CD4-positive, alpha-beta T cell treated with Interleukin-17A for 4 hours (primary cell): Measurements from ENCODE around the gene CTCF.

Experiments
- DNase-seq: peaks from one replicate; pipeline ENCODE4 v3.0.0-alpha.2; 2020; ENCODE audit warnings: mixed read lengths

Gene CTCF

DNA sequence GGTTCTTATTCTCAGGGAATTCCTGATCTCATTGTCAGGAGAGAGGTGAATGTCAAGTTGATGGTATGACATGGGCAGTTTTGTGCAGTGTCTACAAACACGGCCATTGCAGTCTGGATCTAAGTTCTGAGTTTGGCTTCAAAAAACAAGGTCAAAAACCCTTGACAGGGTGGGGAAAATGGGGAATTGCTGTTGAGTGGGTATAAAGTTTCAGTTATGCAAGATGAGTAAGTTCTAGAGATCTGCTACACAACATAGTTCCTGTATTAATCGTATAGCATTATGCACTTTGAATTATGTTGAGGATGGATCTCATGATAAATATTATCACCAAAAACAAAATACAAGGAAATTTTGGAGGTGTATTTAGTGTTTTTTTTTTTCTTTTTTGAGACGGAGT is 46.0 kb downstream of the CTCF start:
- DNase-seq = no peak

DNA sequence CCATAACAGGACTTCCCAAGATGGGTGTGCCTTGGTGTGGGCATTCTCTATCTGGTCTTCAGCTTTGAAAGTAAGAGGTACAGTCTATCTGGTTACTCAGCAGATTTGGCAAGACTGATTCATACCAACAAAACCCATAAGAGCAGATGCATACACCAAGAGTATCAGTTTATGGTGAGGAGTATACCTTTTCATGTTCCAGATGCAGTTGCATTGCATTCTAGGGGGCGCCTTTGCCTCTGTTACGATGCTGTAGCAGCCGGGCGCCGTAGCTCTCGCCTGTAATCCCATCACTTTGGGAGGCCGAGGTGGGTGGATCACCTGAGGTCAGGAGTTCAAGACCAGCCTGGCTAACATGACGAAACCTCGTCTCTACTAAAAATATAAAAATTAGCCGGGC is 51.5 kb downstream of the CTCF start:
- DNase-seq = peak; percentile 31

DNA sequence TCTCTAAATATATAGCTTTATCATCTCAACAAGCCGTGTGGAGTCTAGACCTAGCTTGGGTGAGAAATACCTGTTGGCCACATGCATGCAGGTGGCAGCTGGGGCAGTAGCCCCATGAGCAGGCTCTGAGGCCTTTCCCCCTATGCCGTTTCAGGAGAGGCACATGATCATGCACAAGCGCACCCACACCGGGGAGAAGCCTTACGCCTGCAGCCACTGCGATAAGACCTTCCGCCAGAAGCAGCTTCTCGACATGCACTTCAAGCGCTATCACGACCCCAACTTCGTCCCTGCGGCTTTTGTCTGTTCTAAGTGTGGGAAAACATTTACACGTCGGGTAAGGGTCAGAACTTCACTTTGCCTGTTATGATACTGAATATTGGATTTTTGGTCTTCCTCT is 65.9 kb downstream of the CTCF start:
- DNase-seq = no peak

DNA sequence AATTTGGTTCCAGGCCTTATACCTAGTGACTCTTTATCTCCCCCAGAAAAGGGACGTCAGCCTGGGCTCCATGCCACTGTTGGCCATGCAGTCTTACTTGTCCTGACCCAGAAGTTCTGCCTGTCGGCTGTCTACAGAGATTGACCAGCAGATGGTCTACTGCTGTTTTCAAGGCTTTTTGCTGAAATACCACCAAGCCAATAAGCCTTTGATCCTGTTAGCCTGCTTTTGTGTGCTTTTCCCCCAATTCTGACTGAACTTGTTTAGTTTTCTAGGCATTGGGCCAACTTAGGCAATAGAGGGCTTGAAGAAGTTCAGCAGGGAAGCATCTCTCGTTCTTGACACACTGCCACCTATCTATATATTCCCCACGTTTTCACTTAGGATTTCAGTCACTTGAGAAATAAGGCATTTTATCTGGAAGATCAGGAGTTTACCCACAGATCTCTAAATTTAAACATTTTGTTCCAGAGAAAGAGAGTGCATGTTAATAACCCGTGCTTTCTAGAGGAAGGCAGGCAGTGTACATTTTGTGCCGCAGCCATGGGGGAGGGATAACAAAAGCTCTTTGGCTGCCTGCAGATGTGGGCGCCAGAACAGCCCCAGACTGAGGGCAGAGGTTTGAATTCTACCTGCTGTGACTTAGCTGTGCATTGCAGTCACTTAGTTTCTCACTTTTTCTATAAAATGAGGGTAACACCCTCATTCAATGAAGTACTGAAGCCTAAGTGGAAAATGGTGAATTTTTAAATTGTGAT is 70.3 kb downstream of the CTCF start:
- DNase-seq = no peak

DNA sequence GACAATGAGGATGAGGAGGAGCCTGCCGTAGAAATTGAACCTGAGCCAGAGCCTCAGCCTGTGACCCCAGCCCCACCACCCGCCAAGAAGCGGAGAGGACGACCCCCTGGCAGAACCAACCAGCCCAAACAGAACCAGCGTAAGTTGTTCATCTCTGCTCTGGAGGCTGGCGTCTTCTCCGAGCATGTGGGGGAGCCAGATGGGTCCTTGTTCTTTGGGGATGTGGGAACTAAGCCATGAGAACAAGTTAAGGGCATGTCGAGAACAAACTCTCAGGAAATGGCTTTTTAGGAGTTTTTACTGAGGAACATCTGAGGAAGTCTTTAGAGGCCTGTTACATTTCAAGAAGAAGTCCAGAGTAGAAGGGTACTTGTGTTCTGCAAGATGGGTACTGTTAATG is 74.4 kb downstream of the CTCF start:
- DNase-seq = no peak

DNA sequence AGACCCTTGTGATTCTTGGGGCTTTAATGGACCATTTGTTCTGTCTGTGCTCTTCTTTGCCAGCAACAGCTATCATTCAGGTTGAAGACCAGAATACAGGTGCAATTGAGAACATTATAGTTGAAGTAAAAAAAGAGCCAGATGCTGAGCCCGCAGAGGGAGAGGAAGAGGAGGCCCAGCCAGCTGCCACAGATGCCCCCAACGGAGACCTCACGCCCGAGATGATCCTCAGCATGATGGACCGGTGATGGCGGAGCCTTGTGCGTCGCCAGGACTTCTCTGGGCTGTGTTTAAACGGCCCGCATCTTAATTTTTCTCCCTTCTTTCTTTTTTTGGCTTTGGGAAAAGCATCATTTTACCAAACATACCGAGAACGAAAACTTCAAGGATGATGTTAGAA is 75.3 kb downstream of the CTCF start:
- DNase-seq = no peak

DNA sequence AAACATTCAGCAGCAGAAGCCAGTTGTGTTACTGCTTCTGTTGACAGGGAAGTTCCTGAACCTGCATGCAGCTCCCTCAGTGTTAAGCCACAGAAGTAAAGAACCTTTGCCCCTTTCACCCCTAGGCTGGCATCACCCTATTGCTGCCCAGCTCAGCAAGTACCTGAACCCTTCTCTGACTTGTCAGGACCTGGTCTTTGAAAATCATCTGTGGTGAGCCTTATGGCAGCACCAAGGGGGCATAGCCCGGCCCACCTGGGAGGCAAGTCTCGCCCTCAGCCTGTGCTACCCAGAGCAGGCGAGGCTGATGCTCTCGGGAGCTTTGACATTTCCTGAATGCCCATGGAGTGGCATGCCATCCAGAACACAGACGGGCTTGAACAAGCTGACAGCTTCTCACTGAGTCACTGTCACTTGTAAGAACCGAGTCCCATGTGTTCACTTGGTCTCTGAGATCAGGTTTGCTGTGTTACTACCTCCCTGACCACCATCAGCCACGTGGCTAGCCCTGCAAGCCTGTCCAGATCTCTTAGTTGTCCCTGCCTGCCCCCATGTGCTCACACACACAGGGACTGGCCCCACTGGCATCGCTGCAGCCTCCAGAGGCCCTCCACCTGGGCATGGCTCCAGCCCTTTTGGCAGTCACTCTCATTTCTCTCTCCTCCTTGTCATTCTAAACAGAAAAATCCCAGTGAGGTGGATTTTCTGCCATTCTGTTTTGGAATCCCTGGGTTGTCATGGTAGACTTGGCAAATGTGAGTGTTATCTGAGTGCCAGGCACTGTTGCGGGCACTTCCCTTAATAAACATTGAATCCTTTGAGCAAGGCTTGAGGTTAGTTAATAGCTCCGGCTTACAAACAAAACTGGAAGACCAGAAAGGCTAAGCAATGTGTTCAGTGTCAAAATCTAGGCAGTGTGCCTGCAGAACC is 79.7 kb downstream of the CTCF start:
- DNase-seq = no peak

DNA sequence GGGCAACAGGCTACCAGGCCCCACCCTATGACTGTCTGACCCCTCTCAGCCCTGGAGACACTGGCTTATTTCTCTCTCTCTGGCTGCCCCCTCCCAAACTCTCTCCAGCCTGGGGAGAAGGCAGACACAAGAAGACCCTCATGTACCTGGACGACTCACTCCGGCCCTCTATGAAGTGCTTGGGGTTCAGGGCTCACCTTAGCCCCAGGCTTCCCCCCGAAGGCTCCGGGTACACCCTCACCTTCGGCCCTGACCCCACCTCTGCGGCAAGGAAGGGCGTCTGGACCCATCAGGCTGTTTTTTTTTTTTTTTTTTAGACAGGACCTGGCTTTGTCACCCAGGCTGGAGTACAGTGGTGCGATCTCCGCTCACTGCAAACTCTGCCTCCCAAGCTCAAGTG is 81.7 kb downstream of the CTCF start:
- no peak for DNase-seq

DNA sequence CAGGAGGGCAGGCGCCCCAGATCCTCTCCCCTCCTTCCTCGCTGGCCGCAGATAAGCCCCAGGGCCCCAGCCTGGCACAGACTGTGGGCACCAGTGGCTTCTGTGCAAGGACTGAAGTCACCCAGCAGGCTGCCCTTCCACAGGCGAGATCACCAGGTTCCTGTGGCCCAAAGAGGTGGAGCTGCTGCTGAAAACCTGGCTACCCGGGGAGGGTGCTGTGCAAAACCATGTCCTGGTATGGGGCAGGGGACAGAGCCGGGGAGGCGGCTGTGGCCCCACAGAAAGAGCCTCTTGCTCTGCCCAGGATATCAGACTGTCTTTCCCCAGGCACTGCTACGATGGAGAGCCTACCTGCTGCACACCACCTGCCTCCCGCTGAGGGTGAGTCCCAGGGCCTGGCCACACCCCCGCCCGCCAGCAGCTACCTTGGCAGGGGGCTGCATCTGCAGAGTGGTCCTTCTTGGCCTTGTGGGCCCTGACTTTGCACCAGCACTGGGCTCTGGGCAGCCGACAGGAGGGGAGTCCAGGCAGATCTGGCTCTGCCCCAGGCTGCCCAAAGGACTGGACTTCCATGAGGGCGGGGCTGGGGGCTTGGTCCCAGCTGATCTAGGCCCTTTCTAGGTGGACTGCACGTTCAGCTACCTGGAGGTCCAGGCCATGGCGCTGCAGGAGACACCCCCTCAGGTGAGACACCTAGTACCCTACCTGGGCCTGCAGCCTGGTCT is 83.2 kb downstream of the CTCF start:
- peak; percentile 45 for DNase-seq

DNA sequence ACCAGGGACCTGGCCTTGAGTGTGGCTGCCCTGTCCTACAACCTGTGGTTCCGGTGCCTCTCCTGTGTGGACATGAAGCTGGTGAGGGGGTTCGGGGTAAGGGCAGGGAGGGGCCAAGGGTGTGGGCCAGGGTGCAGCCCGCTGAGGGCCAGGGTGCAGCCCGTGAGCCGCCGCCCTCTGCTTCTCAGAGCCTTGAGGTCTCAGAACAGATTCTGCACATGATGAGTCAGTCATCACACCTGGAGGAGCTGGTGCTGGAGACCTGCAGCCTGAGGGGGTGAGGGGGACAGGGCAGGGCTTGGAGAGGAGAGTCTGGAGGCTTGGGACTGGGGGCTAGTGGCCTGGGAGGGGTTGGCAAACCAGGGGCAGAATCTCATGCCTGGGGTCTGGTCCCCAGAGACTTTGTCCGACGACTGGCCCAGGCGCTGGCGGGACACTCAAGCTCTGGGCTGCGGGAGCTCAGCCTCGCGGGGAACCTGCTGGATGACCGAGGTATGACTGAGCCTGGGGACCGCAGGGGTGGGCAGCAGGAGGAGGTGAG is 84.9 kb downstream of the CTCF start:
- no peak for DNase-seq

DNA sequence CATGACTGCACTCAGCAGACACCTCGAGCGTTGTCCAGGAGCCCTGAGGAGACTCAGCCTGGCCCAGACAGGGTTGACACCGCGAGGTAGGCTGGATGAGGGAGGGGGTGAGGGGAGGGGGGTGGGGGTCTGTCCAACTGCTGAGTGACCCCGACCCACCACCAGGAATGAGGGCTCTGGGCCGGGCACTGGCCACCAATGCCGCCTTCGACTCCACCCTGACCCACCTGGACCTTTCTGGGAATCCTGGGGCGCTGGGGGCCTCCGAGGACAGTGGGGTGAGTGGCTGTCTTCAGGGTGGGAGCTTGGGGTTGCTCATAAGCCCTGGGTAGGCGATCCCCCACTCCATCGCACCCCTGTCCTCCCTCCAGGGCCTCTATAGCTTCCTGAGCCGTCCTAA is 85.4 kb downstream of the CTCF start:
- DNase-seq = no peak

DNA sequence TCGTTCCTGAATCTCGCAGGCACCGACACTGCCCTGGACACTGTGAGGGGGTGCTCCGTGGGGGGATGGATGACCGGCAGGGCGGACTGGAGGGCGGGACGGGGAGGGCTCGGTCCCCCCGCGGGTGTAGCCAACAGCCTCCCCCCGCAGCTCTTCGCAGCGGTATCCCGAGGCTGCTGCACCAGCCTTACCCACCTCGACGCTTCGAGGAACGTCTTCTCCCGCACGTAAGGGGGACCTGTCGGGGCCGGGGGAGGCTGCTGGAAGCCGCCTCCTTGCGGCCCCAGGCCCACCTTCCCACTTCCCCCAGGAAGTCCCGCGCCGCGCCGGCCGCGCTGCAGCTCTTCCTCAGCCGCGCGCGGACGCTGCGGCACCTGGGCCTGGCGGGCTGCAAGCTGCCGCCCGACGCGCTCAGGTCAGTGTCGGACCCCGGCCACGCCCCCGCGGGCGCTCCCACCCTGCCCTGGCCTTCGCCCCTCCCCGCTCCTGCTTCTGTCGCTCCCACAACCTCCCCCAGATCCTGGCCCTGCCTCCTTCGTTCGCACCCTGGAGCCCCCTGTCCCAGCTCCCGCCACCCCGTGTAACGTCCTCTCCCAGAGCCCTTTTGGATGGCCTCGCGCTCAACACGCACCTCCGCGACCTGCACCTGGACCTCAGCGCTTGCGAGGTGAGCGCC is 85.9 kb downstream of the CTCF start:
- DNase-seq = no peak

DNA sequence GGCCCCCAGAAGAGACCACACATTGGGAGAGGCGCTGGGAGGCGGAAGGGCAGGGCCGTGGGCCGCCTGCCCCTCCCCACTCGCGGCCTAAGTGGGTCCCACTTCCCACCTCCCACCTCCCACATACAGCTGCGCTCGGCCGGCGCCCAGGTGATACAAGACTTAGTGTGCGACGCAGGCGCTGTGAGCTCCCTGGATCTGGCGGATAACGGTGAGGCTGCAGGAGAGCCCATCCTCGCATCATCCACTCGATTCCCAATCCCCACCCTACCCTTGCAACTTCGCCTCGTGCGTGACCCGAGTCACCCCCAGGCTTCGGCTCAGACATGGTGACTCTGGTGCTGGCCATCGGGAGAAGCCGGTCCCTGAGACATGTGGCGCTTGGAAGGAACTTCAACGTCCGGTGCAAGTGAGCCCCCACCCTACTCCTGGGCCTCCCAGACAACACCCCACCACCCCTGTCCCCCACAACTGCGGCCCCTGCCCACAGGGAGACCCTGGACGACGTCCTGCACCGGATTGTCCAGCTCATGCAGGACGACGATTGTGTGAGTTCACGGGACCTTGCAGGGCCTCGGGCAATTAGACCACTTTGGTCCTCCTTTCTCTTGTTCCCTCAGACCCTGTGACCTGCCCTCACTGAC is 86.6 kb downstream of the CTCF start:
- no peak for DNase-seq

DNA sequence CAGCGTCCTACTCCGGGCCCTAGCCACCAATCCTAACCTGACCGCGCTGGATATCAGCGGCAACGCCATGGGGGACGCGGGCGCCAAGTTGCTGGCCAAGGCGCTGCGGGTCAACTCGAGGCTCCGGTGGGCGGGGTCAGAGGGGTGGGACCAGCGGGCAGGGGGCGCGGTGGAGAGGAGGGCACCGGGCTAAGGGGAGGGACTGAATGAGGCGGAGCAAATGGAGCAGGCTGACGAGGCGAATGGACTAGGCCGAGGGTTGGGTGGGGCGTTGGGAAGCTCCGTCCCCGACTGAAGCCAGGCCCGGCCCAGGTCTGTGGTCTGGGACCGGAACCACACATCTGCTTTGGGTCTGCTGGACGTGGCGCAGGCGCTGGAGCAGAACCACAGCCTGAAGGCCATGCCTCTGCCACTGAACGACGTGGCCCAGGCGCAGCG is 87.2 kb downstream of the CTCF start:
- no peak for DNase-seq

DNA sequence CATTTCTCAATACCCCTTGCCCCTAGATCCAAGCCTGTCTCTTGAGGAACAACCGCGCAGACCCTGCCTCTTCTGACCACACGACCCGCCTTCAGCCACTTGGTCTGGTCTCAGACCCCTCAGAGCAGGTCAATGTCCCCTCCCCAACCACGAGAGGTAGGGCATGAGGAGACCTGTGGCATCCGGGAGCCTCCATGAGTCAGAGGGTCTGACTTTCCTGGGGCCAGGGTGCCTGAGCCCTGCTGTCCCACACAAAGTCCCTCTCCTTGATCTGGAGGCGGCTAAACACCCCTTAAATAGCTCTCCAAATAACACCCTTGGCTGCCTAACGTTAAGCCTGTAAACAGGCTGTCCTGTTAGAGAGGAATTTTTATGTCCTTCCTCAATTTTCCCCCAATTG is 87.7 kb downstream of the CTCF start:
- no peak for DNase-seq

DNA sequence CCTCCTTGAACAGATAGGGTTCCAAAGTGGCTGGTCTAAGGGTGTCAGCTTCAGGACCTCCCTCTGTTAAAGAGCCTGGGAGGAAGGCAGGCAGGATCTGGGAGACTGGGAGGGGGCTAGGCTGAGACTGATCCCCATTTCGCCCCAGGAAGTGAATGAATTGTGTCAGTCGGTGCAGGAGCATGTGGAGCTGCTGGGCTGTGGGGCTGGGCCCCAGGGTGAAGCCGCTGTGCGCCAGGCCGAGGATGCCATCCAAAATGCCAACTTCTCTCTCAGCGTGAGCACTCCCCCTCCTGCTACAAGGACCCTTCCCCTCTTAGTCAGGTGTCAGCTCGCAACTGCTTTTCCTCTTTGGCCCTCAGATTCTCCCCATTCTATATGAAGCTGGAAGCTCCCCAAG is 88.7 kb downstream of the CTCF start:
- no peak for DNase-seq

DNA sequence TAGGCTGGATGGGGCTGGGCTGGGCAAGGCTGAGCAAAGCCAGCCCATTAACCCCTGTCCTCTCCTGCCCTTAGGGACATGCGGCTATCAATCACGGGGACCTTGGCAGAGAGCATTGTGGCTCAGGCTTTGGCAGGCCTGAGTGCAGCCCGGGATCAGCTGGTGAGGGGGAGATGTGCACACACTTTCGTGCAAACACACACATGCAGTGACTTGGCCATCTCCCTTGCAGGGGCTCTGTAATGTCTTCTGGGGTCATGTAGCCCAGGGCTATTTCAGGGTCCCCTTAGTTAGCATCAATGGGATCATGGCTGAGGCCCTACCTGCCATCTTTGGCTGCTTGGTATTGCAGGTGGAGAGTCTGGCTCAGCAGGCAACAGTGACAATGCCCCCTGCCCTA is 89.5 kb downstream of the CTCF start:
- no peak for DNase-seq

DNA sequence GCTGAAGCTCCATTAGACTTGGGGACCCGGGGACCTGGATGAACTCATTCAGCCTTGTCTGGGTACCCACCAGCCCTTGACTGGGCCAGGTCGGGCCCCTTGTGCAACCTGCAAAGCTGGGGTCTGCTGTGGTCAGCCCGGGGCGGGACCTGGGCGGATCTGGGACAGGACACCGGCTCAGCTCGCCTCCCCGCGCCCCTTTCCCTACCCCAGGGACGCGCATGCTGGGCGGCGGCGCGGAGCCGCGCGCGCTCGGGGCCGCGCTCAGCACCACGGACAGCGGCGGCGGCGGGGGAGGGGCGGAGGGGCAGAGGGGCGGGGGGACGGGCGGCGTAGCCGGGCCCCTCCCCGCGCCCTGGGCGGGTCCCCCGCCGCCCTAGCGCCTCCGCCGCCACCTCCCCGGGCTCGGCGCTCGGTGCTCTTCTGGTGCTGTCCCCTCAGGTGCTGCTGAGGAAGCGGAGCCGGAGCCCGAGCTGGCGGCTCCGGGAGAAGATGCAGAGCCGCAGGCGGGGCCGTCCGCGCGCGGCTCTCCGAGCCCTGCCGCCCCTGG is 90.3 kb downstream of the CTCF start:
- no peak for DNase-seq

DNA sequence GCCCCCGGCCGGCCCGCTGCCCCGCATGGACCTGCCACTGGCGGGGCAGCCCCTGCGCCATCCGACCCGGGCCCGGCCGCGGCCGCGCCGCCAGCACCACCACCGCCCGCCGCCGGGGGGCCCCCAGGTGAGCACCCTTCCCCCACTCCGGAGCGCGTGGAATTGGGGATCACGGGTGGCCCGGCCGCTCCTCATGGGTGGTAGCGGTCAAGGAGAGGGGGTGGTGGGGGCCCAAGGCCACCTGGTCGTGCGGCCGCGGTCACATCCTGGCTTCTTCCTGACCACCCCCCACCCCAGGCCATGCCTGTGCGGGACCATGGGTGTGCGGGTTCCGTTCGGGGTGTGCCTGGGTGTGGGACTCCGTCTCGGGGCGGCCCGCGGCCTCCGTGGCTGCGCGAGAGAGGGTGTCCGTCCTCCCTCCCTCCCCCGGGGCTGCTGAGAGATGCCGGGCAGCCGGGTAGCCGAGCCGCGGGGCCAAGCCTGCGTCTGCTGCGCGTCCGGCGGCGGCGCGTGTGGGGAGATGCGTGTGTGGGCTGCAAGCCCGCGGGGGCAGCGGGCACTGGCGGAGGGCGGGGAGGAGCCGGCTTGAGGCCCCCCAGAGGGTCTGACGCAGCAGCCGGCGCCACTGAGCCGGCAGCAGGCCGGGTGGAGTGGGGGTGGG is 90.9 kb downstream of the CTCF start:
- DNase-seq = no peak

DNA sequence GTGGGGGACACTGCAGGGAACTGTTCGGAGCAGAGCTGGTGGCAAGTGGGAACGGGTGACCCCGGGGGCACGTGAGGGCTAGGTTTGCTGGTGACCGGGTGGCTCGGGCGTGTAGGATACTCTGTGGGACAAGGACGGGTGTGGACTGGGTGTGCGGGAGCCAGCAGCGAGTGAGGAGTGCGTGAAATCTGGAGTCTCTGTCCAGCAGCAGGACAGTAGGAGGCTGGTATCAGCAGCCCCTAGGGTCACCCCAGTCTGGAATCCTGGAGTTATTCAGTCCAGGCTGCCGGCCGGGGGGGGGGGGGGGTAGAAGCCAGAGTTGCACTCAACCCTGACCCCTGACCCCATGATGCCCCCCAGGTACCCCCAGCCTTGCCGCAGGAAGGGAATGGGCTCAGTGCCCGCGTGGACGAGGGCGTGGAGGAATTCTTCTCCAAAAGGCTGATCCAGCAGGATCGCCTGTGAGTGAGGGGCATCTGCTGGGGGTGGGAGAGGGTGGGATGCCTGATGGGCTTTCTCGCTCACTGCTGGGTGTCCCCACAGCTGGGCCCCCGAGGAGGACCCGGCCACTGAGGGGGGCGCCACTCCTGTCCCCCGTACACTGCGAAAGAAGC is 91.6 kb downstream of the CTCF start:
- DNase-seq = no peak

DNA sequence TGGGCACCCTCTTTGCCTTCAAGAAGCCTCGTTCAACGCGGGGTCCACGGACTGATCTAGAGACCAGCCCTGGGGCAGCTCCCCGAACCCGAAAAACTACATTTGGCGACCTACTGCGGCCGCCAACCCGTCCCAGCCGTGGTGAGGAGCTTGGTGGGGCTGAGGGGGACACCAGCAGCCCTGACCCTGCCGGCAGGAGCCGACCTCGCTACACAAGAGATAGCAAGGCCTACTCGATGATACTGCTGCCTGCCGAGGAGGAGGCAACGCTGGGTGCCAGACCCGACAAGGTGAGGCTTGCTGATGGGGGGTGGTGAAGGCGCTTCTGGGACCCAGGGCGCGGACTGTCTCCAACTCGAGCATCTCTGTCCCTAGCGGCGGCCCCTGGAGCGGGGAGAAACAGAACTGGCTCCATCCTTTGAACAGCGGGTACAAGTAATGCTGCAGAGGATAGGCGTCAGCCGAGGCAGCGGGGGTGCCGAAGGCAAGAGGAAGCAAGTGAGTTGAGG is 92.1 kb downstream of the CTCF start:
- no peak for DNase-seq
